ENCODE data around the gene C16orf74. TPM values are rescaled to one million over a fixed set of nuclear protein-coding genes. Genes with fewer than 3 reads are reported as not detected.

C16orf74 gene
- total RNA-seq, 1 donor from 2014 or later = 12.2 TPM

DNA sequence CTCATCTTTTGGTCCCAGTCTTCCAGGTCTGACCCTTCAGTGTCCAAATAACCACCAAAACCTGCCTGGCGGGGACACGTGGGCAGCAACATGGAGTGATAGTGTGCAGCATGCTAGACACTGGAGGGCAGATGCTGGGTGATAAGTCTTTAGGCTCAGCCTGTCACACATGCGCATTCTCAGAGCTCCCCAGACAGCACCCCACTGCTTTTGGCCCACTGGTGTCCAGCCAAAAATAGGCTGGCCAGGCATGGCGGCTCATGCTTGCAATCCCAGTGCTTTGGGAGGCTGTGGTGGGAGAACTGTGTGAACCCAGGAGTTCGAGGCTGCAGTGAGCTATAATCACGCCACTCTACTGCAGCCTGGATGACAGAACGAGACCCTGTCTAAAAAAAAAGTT, 74.4 kb downstream of the C16orf74 start:
- TF ChIP-seq, protein P1, sequence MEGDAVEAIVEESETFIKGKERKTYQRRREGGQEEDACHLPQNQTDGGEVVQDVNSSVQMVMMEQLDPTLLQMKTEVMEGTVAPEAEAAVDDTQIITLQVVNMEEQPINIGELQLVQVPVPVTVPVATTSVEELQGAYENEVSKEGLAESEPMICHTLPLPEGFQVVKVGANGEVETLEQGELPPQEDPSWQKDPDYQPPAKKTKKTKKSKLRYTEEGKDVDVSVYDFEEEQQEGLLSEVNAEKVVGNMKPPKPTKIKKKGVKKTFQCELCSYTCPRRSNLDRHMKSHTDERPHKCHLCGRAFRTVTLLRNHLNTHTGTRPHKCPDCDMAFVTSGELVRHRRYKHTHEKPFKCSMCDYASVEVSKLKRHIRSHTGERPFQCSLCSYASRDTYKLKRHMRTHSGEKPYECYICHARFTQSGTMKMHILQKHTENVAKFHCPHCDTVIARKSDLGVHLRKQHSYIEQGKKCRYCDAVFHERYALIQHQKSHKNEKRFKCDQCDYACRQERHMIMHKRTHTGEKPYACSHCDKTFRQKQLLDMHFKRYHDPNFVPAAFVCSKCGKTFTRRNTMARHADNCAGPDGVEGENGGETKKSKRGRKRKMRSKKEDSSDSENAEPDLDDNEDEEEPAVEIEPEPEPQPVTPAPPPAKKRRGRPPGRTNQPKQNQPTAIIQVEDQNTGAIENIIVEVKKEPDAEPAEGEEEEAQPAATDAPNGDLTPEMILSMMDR (conservative IDR thresholded peaks at IDR 0.05; ENCODE audit: low read depth, low read length) = no peak
- no peak for DNase-seq (ENCODE audit: low read depth)
- H3K4me3 ChIP-seq (ENCODE audit: low read depth, low read length) = no peak overlapping the region

DNA sequence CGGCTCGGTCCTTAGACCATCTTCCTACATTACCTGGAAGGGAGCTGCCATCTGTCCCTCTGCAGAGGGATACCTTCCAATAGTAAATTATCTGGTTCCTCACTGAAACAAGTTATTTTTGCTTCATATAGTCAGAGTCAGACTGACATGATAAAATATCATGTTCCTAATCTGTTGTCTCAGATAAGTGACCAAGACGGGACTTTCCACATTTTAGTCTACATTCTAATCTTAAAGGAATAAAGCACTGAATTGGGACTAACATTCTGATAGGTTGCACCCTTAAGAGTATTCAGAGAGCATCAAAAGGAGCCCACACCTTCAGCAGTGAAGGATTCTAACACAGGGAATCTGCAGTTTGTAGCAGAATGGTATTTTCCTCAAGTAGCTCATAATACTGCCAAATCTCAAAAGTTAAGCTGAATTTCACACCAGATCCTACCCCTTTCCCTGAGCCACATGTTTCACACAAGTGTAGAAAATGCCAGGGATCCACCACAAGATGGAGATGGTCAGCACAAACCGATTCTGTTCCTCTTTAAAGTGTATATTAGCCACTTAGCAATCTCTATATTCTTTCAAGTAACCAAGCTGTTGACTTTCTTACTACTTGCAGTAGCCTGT, 75.5 kb downstream of the C16orf74 start:
- DNase-seq (ENCODE audit: low read depth) = no peak
- TF ChIP-seq, protein P1 (conservative IDR thresholded peaks at IDR 0.05; ENCODE audit: low read depth, low read length) = peak; percentile 63
- H3K4me3 ChIP-seq (ENCODE audit: low read depth, low read length) = no peak overlapping the region

DNA sequence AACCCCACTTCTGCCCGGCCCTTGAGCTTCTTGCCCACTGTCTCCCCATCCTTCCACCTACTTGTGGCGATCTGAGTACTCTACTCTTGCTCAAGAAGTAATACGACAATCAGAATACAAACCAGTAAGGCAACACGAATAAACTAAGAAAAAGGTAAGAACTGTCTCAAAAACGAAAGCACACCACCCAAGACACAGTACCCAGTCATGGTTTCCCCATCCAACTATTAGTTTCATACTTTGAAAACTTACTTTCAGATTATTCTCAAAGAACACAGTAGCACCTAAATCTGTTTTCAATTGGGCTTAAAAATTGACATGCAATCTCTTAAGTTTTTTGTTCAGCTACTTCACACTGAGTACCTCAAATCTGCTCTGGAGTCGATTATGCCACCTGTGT, 76.1 kb downstream of the C16orf74 start:
- TF ChIP-seq, protein P1 (conservative IDR thresholded peaks at IDR 0.05; ENCODE audit: low read depth, low read length) = no peak
- no peak for DNase-seq (ENCODE audit: low read depth)
- no peak overlapping the region for H3K4me3 ChIP-seq (ENCODE audit: low read depth, low read length)

DNA sequence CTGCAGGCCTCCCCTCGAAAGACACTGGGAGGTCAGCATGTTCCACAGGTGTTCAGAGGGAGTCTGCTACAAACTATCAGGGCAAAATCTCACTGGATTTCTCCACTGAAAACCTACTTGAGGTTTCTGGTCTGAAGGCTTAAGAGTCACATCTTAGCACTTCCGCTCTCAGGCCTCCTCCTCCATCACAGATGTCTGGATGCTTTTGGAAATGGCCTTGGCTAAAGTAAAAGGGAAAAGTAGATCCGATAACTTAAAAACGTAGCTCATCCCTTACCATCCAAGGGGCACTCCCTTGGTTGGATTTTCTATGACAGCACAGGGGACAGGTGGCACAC, 76.5 kb downstream of the C16orf74 start:
- no peak overlapping the region for H3K4me3 ChIP-seq (ENCODE audit: low read depth, low read length)
- TF ChIP-seq, protein P1 (conservative IDR thresholded peaks at IDR 0.05; ENCODE audit: low read depth, low read length) = no peak
- DNase-seq (ENCODE audit: low read depth) = no peak

DNA sequence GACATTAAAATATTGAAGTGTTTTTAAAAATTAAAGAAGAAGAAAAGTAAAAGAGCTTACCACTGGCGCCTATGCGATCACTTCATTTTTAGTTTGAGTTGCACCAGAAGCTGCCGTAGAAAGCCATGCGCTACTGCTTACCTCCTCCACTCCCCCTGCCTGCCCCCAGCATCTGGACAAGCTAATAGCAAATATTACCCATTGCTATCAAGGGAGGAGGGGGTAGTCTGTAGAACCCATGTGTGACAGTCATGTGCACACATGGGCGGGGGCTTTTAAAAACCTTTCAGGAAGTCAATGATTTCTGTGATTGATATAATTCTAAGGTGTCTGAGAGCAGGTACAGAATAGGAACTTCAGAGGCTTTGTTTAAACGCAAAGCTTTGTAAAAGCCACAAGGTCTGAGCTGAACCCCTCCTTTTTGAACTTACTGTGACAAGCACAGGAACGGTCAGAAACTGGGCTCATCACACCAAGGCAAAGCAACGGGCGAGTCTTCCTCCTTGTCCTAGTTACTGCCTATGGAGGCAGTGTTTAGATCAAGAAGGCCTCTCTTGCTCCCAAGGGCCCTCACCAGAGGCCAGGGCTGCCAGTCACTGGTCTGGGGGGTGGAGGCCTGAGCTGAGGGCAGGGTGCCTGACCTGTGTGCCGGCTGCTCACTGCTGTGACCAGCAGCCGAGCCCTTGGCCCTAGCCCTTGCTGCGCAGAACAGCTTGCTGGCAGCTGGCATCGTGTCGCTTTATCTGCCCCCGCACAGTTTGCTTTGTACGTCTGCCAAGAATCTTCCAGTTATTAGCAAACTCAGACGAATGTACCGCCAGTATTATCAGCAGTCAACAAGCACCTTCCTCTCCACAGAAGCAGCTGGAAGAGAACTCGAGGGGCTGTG, 77.1 kb downstream of the C16orf74 start:
- TF ChIP-seq, protein P1 (conservative IDR thresholded peaks at IDR 0.05; ENCODE audit: low read depth, low read length) = no peak
- no peak overlapping the region for H3K4me3 ChIP-seq (ENCODE audit: low read depth, low read length)
- no peak for DNase-seq (ENCODE audit: low read depth)

DNA sequence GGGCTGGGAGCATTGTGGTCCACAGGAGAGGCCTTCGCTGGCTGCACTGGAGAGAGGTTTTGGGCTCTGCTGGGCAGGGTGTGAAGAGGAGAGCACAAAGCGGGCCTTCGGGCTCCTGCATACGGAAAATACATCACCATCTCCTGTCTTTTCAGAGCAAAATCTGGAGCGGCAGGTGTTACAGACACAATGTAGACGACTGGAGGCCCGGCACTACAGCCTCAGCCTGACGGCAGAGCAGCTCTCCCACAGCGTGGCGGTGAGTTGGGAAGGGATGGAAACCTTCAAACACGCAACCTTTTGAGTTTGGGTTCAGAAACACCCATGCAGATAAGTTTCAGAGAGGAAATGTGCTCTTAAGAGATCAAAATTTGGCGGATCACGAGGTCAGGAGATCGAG, 80.1 kb downstream of the C16orf74 start:
- no peak overlapping the region for H3K4me3 ChIP-seq (ENCODE audit: low read depth, low read length)
- TF ChIP-seq, protein P1 (conservative IDR thresholded peaks at IDR 0.05; ENCODE audit: low read depth, low read length) = no peak
- no peak for DNase-seq (ENCODE audit: low read depth)

Data from epithelial cell of proximal tubule (primary cell).